GM12892 (cell line): ENCODE measurements around the gene DPP9.
"Not testable (repeated sequence)": the region's sequence is repeated elsewhere in the genome, so short reads cannot be mapped to it uniquely, and the experiment has no call there.

ENCODE experiments used
- DNase-seq: peaks from one replicate; pipeline ENCODE4 v3.0.0; 2011; ENCODE audit not compliant: insufficient read length
- FAIRE-seq: peaks from 2 replicates; lab custom pipeline; 2011; peaks lifted over from hg19 to GRCh38; lab: Jason Lieb, UNC
- POLR2A ChIP-seq: IDR thresholded peaks from 2 replicates; pipeline ENCODE4 v1.6.1; 2011; ENCODE audit warnings: low read depth, low read length, control low read depth
- POLR2AphosphoS5 ChIP-seq: IDR thresholded peaks from 2 replicates; pipeline ENCODE4 v1.6.1; 2011; ENCODE audit warnings: low read depth, low read length, control low read depth
- TAF1 ChIP-seq: IDR thresholded peaks from 2 replicates; pipeline ENCODE4 v1.6.1; 2011; ENCODE audit warnings: low read depth, mild to moderate bottlenecking, control low read depth, low read length, borderline replicate concordance

DPP9 gene

DNA sequence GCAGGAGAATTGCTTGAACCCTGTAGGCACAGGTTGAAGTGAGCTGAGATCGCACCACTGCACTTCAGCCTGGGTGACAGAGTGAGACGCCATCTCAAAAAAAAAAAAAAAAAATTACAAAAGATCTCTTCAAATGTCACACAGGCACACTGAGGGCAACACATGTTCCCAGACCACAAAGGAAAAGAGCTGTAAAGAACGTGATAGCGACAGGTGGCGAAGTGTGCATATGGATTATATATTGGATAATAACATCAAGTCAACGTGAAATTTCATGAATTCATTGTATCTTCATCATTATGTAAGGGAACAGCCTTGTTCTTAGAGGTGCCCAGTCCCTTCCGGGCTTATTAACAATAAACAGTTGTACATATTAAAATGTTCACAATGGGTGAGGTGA, 31.8 kb upstream of the DPP9 start:
- DNase-seq (no peak), FAIRE-seq (no peak)
- TF ChIP-seq POLR2AphosphoS5 (no peak), POLR2A (no peak)

DNA sequence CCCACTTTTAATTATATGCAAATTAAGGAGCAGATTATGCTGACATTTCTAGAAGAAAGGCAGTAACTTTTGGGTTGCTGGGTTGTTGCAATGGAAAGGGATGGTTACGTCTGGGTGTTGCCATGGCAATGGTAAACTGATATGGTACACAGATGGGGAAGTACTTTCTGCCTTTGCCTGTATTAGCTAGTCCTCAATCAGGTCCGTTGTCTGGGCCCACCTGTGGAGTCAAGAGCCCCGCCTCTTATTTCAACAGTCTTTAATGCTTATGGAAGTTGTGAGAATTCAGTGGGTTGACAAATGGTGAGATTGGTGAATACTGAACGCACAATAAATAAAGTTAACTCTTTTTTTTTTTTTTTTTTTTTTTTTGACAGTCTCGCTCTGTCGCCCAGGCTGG, 30.6 kb upstream of the DPP9 start:
- no peak for TF ChIP-seq TAF1
- no peak for TF ChIP-seq POLR2A
- TF ChIP-seq POLR2AphosphoS5, result no peak
- DNase-seq, result no peak
- FAIRE-seq, result no peak

DNA sequence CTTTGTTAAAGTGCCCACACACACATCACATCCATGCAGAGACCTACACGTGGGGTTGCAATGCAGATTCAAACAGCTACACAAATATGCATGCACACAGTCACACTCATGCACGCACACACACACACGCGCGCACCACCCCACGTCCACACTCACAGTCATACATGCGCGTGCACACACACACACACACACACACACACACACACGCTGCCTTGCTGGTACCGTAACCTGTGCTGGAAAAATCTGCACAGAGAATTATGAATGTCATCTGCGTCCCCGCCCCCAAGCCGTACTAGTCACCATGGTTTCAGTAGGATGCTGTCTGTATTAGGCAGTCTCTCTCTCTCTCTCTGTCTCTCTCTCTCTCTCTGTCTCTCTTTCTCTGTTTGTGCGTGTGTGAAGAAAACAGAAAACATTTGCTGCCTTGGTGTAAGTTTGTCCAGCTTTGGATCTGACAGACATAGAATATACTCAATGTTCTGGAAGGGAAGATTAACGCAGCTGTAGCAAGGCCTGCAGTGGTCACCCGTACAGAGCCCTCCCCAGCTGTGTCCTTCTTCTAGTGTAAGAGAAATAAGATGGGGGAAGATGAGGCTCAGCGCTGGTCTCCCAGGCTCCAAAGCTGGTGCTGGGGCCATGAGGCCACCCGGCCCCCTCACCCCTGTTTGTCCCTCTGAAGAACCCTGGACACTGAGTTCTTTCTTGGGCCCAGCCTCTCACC, 26.4 kb upstream of the DPP9 start:
- FAIRE-seq (no peak), DNase-seq (no peak)
- TF ChIP-seq POLR2AphosphoS5 (no peak), TAF1 (no peak), POLR2A (no peak)

DNA sequence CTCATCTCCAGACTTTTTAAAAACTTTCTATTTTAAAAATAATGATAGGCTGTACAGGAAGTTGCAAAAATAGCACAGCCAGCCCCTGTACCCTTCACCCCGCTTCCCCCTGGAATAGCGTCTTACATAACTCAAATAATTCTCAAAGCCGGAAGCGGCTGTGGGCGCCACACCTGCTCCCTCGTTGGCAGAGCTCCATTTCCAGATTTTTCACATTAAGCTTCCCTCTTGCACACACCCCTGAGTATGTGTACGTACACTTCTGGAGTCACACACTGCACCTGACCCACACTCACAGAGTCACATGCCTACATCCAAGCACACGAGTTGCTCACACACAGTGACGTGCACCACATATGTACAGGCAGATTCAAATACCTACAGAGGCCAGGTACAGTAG, 24.9 kb upstream of the DPP9 start:
- DNase-seq (no peak), FAIRE-seq (no peak)
- no peak for TF ChIP-seq TAF1
- no peak for TF ChIP-seq POLR2A
- no peak for TF ChIP-seq POLR2AphosphoS5

DNA sequence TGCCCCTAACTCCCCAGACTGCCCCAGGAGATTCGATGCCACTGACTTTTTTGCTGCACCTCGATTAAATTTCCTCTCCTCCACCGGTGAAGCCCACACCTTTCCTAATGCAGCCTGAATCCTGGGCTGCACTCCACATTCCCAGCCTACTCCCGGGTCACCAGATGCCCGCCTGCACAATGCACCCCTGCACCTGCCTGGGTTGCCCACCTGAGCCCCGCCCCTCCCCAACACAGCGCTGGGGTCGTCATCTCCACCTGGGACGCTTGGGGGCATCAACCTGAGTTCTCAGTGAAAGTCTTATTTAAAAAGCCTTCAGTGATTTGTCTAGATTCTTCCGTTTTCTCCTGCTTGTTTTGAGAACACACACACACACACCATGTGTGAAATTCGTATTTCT, 24.5 kb upstream of the DPP9 start:
- FAIRE-seq (no peak), DNase-seq (no peak)

DNA sequence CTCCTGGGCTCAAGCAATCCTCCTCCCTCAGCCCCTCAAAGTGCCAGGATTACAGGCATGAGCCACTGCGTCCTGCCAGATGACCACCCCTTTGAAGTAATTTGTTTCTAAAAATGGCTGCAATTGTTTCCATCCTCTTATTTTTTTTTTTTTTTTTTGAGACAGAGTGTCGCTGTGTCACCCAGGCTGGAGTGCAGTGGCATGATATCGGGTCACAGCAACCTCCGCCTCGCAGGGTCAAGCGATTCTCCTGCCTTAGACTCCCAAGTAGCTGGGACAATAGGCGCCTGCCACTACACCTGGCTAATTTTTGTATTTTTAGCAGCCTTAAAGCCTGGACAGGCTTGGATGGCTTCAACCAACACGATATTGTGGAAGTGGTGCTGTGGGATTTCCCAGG, 22.3 kb upstream of the DPP9 start:
- no peak for TF ChIP-seq POLR2AphosphoS5
- no peak for TF ChIP-seq POLR2A
- no peak for TF ChIP-seq TAF1
- DNase-seq (no peak), FAIRE-seq (no peak)

More for the DNA sequence above, 24.5 kb upstream of the DPP9 start:
- TF ChIP-seq POLR2AphosphoS5 (no peak), POLR2A (no peak), TAF1 (no peak)

DNA sequence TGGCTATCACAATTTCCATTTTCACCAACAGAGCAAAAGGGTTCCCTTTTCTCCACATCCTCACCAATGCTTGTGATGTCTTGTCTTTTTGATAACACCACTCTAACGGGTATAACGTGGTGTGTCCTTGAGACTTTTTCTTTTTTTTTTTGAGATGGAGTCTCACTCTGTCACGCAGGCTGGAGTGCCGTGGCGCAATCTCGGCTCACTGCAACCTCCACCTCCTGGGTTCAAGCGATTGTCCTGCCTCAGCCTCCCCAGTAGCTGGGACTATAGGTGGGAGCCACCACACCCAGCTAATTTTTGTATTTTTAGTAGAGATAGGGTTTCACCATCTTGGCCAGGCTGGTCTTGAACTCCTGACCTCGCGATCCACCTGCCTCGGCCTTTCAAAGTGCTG, 21.5 kb upstream of the DPP9 start:
- not testable (repeated sequence) for FAIRE-seq, DNase-seq

DNA sequence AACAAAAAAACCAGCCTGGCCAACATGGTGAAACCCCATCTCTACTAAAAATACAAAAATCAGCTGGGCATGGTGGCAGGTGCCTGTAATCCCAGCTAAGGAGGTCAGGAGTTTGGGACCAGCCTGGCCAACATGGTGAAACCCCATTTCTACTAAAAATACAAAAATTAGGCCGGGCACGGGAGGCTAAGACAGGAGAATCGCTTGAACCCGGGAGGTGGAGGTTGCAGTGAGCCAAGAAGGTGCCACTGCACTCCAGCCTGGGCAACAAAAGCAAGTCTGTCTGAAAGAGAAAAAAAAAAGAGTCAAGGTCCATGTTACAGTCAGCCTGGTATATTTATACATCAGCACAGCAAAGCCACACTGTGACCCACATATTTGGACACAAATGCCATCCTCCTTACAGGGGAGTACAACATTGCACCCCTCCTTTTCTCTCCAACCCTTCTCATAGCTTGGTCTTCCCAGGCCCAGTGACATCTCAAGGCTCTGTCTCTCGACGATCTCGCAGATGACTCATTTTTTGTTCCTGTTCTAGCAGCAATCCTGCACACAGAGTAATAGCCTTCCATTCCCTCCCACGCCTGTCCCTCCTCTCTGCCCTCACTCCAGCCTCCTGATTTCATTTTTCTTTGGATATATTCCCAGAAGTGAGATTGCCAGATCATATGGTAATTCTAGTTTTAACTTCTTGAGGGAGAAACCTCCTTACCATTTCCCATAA, 21.0 kb upstream of the DPP9 start:
- TF ChIP-seq POLR2A, result no peak
- no peak for TF ChIP-seq TAF1
- no peak for TF ChIP-seq POLR2AphosphoS5
- DNase-seq (no peak), FAIRE-seq (no peak)

DNA sequence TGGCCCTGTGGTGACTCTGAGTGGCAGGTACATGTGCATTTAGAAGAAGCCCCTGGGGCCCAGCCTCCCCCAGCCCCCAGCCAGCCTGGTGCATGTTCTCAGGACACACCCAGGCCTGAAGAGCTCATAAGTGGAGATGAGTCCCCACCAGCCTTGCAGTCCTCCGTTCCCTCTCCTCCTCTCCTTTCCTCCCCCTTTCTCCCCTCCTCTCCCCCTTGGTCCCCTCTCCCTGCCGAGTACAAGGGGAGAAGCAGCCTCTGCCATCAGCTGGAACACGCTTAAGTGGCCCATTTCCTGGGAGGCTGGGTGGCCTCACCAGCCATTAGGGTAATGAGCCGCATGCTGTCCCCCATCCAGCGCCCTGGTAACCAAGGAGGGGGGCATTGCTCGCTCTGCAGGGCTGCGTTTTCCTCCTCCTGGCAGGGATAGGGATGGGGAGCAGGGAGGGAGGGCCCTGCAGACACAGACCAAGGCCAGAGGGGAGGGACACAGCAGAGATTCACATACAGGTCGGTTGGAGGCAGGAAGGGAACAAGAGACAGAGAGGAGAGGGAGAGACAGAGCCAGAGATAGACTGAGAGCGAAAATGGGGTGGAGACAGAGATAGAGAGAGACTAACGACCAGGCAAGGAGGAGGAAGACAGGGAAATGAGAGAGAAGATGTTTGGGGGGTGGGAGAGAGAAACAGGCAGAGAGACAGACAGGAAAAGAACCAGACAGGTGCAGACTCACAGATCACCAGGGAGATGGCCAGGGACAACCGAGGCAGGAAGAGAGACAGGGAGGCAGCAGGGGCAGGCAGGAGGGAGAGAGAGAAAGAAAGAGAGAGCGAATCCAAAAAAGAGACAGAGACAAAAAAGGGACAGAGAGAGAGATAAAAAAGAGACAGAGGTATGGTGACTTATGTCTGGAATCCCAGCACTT, 19.3 kb upstream of the DPP9 start:
- DNase-seq (no peak), FAIRE-seq (no peak)
- TF ChIP-seq TAF1, result no peak
- TF ChIP-seq POLR2AphosphoS5, result no peak
- TF ChIP-seq POLR2A, result no peak

DNA sequence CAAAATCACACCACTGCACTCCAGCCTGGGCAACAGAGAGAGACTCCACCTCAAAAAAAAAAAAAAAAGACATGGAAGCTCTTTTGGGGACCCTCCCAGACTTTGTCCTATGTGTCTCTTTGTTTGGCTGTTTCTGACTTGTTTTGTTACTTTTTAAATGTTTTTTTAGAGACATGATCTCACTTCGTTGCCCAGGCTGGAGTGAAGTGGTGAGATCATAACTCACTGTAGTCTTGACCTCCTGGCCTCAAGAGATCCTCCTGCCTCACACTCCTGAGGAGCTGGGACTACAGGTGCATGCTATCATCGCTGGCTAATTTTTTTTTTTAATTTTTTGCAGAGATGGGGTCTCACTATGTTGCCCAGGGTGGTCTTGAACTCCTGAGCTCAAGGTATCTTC, 16.4 kb upstream of the DPP9 start:
- FAIRE-seq (no peak), DNase-seq (no peak)
- TF ChIP-seq POLR2AphosphoS5 (no peak), POLR2A (no peak), TAF1 (no peak)

DNA sequence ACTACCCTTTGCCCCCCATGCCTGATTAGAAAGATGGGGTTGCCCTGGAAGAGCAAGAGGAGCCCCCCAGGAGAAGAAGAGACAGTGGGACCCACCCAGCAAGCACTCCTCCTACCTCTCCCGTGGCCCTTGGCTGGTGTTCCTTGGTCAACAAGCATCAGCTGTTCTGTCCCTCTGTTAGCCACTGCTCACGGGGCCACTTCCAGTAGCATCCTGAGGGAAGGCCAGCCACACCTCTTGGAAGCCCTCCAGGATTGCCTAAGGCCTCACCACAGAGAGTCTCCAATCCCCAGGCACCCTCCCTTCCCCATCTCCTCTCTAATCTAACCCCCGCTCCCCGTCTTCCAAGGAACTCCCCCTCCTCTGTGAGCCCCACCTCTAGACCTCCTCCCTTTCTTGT, 15.1 kb upstream of the DPP9 start:
- no peak for TF ChIP-seq POLR2AphosphoS5
- no peak for TF ChIP-seq TAF1
- no peak for TF ChIP-seq POLR2A
- FAIRE-seq (no peak), DNase-seq (no peak)

DNA sequence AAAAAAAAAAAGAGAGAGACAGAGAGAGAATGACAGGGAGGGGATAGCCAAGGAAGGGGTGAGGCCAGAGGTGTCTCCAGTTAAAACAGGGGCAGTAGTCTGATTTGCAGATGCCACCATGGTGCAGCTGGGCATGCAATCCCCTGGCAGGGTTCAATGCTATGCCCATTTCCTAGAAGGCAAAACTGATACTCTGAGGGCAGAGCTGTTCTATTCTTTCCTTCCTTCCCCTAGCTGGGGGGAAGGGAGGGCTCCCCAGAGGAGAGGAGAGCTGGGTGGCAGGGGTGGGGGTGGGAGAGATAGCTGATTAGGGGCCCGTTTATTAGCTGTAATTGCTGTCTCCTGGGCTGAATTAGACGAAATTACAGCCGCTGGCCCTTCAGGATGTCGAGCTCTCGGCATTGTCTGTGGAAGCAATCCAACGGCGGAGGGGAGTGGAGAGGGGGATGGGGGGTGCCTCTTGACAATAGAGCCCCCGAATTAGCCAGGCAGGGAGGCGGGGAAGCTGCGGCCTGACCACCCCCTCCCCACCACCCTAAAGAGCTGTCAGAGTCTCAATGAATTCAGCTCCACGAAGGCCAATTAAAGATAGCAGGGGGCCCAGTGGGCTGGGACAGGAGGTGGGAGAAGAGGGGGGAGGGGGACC, 14.4 kb upstream of the DPP9 start:
- FAIRE-seq (no peak), DNase-seq (no peak)
- TF ChIP-seq POLR2AphosphoS5 (no peak), TAF1 (no peak), POLR2A (no peak)
